ENCODE data around the gene ACTN4. TPM values are rescaled to one million over a fixed set of nuclear protein-coding genes. Genes with fewer than 3 reads are reported as not detected.

The ACTN4 gene
- total RNA-seq, 4 donors from 2014 or later: 475 to 520 (median 507) TPM

GRCh38 chr19:38675611-38676010 lies 28.2 kb downstream of the ACTN4 start:
- WGBS: 50% methylated on average over 1 of the region's 5 CpGs
- no peak for TF ChIP-seq POLR2A (IDR thresholded peaks at IDR 0.05)
- no peak for TF ChIP-seq POLR2AphosphoS5 (IDR thresholded peaks at IDR 0.05)
- no peak for TF ChIP-seq CTCF (IDR thresholded peaks at IDR 0.05)
- no peak for TF ChIP-seq EP300 (IDR thresholded peaks at IDR 0.05)
- DNase-seq (ENCODE audit: low spot score in 2 of 2): no peak
- Histone ChIP-seq H3K36me3 (no peaks in the 10 kb centered on the region), H3K9me3 (no peaks in the 10 kb centered on the region), H3K27me3 (no peaks in the 10 kb centered on the region), H3K4me3 (no peak overlapping the region), H3K4me1 (peaks cover 73% of the 10 kb centered on the region), H3K27ac (peak overlapping the region; percentile 84)

GRCh38 chr19:38676023-38676877 lies 28.8 kb downstream of the ACTN4 start:
- Histone ChIP-seq H3K4me1 (peaks cover 71% of the 10 kb centered on the region), H3K4me3 (no peak overlapping the region), H3K27ac (peak overlapping the region; percentile 84), H3K36me3 (no peaks in the 10 kb centered on the region), H3K9me3 (no peaks in the 10 kb centered on the region), H3K27me3 (no peaks in the 10 kb centered on the region)
- no peak for TF ChIP-seq CTCF (IDR thresholded peaks at IDR 0.05)
- no peak for TF ChIP-seq POLR2AphosphoS5 (IDR thresholded peaks at IDR 0.05)
- TF ChIP-seq EP300 (IDR thresholded peaks at IDR 0.05): no peak
- TF ChIP-seq POLR2A (IDR thresholded peaks at IDR 0.05): no peak
- no peak for DNase-seq (ENCODE audit: low spot score in 2 of 2)
- 40% methylated on average over 9 of the region's 13 CpGs for WGBS

GRCh38 chr19:38676878-38677646 lies 29.6 kb downstream of the ACTN4 start:
- TF ChIP-seq CTCF (IDR thresholded peaks at IDR 0.05) (no peak), POLR2AphosphoS5 (IDR thresholded peaks at IDR 0.05) (no peak), POLR2A (IDR thresholded peaks at IDR 0.05) (no peak), EP300 (IDR thresholded peaks at IDR 0.05) (no peak)
- no peak for DNase-seq (ENCODE audit: low spot score in 2 of 2)
- Histone ChIP-seq H3K4me1 (peaks cover 72% of the 10 kb centered on the region), H3K9me3 (no peaks in the 10 kb centered on the region), H3K36me3 (no peaks in the 10 kb centered on the region), H3K27me3 (no peaks in the 10 kb centered on the region), H3K27ac (peak overlapping the region; percentile 84), H3K4me3 (no peak overlapping the region)
- 55% methylated on average over 10 of the region's 11 CpGs for WGBS

GRCh38 chr19:38678217-38678890 lies 30.9 kb downstream of the ACTN4 start:
- Histone ChIP-seq H3K27ac (peak overlapping the region; percentile 36), H3K27me3 (no peaks in the 10 kb centered on the region), H3K36me3 (no peaks in the 10 kb centered on the region), H3K9me3 (no peaks in the 10 kb centered on the region), H3K4me3 (no peak overlapping the region), H3K4me1 (peaks cover 85% of the 10 kb centered on the region)
- TF ChIP-seq EP300 (IDR thresholded peaks at IDR 0.05) (no peak), CTCF (IDR thresholded peaks at IDR 0.05) (no peak), POLR2AphosphoS5 (IDR thresholded peaks at IDR 0.05) (no peak), POLR2A (IDR thresholded peaks at IDR 0.05) (no peak)
- 77% methylated on average over 15 of the region's 15 CpGs for WGBS
- DNase-seq (ENCODE audit: low spot score in 2 of 2): no peak
